Measurements from ENCODE around the gene COL9A1.

The COL9A1 gene

DNA sequence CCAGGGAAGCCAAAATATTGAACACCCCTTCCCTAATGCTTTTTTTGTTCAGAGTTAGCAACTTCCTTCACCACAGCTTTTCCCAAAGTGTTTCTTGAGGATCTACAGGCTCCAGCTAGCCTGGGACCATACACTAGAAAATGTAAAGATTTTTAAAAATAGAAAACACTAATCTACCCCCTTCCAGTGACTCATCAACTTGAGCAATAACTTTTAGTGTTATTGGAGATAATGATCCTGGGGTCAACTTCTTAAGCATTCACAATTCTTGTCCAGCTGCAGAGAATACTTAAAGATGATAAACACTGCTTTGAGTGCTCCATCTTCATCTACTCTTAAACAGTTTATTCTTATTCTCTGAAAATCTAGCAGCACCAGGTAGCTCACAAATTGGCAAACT is 131.6 kb downstream of the COL9A1 start:
- no peak overlapping the region for H3K4me3 ChIP-seq (replicated peaks; ENCODE audit: low read depth, low read length)
- no peaks in the 10 kb centered on the region for H3K27me3 ChIP-seq (replicated peaks; ENCODE audit: control insufficient read depth, insufficient read depth, low read length)
- no peak for TF ChIP-seq CTCF (IDR thresholded peaks at IDR 0.05; ENCODE audit: insufficient read depth, low read length, poor library complexity, severe bottlenecking)
- no peak for DNase-seq (ENCODE audit: extremely low read depth, insufficient read length)
- H3K36me3 ChIP-seq (ENCODE audit: control insufficient read depth, insufficient read depth, low read length) = no peaks in the 10 kb centered on the region

DNA sequence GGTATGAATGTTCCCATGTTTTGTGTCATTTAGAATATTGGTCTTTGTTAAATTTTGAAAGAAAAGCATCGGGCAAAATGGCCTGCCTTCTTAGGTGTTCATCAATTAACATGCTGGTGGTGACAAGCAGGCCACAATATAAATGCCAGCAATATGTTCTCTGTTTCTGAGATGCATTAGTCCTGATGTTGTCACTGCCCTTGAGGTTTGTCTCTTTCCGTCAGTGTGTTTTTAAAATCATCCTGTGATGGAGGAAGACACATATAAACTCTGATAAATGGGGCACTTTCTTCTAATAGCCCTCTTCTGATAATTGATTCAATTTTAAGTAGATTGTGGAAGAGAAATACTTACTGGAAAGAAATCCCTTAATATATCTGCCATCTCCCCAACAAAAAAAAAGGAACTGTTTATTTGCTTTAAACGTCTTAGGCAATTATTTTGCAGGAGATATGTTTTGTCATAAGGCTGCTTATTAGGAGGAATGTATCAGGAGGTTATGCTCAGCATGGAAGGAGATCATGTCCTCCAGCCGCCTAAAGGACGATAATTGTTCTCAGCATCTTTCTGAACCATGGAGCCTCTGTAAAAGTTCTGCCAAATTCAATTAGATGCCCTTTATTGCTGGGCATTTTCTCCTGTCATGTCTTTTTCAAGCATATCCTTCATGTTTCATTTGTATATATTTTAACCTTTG is 134.1 kb downstream of the COL9A1 start:
- Histone ChIP-seq H3K36me3 (ENCODE audit: control insufficient read depth, insufficient read depth, low read length) (no peaks in the 10 kb centered on the region; the same call in 1 of the 2 replicates), H3K4me3 (replicated peaks; ENCODE audit: low read depth, low read length) (no peak overlapping the region), H3K27me3 (replicated peaks; ENCODE audit: control insufficient read depth, insufficient read depth, low read length) (no peaks in the 10 kb centered on the region)
- no peak for DNase-seq (ENCODE audit: extremely low read depth, insufficient read length)
- no peak for TF ChIP-seq CTCF (IDR thresholded peaks at IDR 0.05; ENCODE audit: insufficient read depth, low read length, poor library complexity, severe bottlenecking)

Measured in GM06990 (cell line).